ENCODE data around the gene CDC37. TPM values are rescaled to one million over a fixed set of nuclear protein-coding genes. Genes with fewer than 3 reads are reported as not detected.

CDC37 gene
- total and polyA plus RNA-seq, 2 experiments from 2014 or later: 183 to 280 TPM

DNA sequence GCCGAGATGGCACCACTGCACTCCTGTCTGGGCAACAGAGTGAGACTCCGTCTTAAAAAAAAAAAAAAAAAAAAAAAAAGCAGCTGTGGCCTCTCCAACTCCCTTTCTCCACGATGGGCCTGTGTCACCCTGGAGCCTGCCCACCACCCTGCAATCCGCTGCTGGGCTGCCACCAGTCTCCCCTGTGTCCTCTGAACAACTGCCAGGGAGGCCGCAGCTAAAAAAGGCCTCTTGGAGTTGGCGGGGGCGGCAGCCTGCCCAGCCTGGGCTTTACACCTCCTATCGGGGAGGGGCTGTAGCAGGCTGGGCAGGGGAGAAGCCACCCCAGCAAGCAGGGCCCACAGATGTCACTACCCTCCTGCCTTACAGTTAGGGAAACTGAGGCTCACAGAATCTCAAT lies 3.5 kb downstream of the CDC37 start:
- no peak overlapping the region for H2AFZ ChIP-seq
- DNase-seq (ENCODE audit: low spot score) (no peak), ATAC-seq (no peak)
- no peak overlapping the region for H3K27ac Mint-ChIP-seq
- peaks cover 7% of the 10 kb centered on the region for H3K27me3 ChIP-seq (ENCODE audit: insufficient read depth)
- no peaks in the 10 kb centered on the region for H3K9me3 Mint-ChIP-seq
- no peaks in the 10 kb centered on the region for H3K9me2 ChIP-seq (ENCODE audit: insufficient read depth)
- H3K4me2 ChIP-seq: no peak overlapping the region
- H3K4me3 Mint-ChIP-seq: no peak overlapping the region
- H3K36me3 ChIP-seq (ENCODE audit: insufficient read depth): 0 out of 2 replicates have a peak, but pooled peaks cover 4% of the 10 kb centered on the region
- H3K4me3 ChIP-seq: no peak overlapping the region
- peaks cover 33% of the 10 kb centered on the region for H4K20me1 ChIP-seq (replicated peaks; ENCODE audit: insufficient read depth)
- H3K27ac ChIP-seq (ENCODE audit: low read depth): no peak overlapping the region
- peaks cover 10% of the 10 kb centered on the region; the same call in 1 of the 2 replicates for H3F3A ChIP-seq (replicated peaks; ENCODE audit: low read depth)
- H3K79me2 ChIP-seq (replicated peaks; ENCODE audit: insufficient read depth): peaks cover 55% of the 10 kb centered on the region
- peaks cover 24% of the 10 kb centered on the region for H3K27me3 Mint-ChIP-seq (ENCODE audit: insufficient read depth, low read depth, poor library complexity)
- H3K36me3 Mint-ChIP-seq (ENCODE audit: low read depth): peaks cover 35% of the 10 kb centered on the region
- no peak for TF ChIP-seq NANOG (IDR thresholded peaks at IDR 0.05; ENCODE audit: borderline replicate concordance)
- TF ChIP-seq, protein P1, sequence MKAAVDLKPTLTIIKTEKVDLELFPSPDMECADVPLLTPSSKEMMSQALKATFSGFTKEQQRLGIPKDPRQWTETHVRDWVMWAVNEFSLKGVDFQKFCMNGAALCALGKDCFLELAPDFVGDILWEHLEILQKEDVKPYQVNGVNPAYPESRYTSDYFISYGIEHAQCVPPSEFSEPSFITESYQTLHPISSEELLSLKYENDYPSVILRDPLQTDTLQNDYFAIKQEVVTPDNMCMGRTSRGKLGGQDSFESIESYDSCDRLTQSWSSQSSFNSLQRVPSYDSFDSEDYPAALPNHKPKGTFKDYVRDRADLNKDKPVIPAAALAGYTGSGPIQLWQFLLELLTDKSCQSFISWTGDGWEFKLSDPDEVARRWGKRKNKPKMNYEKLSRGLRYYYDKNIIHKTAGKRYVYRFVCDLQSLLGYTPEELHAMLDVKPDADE (IDR thresholded peaks at IDR 0.05): no peak
- TF ChIP-seq REST (IDR thresholded peaks at IDR 0.05; ENCODE audit: unreplicated experiment): no peak
- no peak for TF ChIP-seq JUNB (IDR thresholded peaks at IDR 0.05; ENCODE audit: unreplicated experiment)
- no peak for TF ChIP-seq EZH2phosphoT487 (IDR thresholded peaks at IDR 0.05; ENCODE audit: unreplicated experiment)
- no peak for TF ChIP-seq POLR2AphosphoS5 (IDR thresholded peaks at IDR 0.05; ENCODE audit: low read depth)
- TF ChIP-seq STAT1 (IDR thresholded peaks at IDR 0.05; ENCODE audit: unreplicated experiment): no peak
- TF ChIP-seq ZNF462 (CRISPR knock-in tag; IDR thresholded peaks at IDR 0.05): no peak
- TF ChIP-seq, protein P2, sequence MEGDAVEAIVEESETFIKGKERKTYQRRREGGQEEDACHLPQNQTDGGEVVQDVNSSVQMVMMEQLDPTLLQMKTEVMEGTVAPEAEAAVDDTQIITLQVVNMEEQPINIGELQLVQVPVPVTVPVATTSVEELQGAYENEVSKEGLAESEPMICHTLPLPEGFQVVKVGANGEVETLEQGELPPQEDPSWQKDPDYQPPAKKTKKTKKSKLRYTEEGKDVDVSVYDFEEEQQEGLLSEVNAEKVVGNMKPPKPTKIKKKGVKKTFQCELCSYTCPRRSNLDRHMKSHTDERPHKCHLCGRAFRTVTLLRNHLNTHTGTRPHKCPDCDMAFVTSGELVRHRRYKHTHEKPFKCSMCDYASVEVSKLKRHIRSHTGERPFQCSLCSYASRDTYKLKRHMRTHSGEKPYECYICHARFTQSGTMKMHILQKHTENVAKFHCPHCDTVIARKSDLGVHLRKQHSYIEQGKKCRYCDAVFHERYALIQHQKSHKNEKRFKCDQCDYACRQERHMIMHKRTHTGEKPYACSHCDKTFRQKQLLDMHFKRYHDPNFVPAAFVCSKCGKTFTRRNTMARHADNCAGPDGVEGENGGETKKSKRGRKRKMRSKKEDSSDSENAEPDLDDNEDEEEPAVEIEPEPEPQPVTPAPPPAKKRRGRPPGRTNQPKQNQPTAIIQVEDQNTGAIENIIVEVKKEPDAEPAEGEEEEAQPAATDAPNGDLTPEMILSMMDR (conservative IDR thresholded peaks at IDR 0.05; ENCODE audit: low read depth in 2 of 2): no peak
- no peak for TF ChIP-seq EZH2 (IDR thresholded peaks at IDR 0.05; ENCODE audit: low read depth, unreplicated experiment)
- no peak for TF ChIP-seq ZNF114 (CRISPR knock-in tag; IDR thresholded peaks at IDR 0.05)
- H3K4me1 Mint-ChIP-seq: peaks cover 14% of the 10 kb centered on the region
- 0 out of 2 replicates have a peak, but pooled peaks cover 5% of the 10 kb centered on the region for H3K4me1 ChIP-seq (ENCODE audit: insufficient read depth)
